Left renal cortex interstitium (tissue), 4 donors: Measurements from ENCODE around the gene CACNA1C. TPM values are rescaled to one million over a fixed set of nuclear protein-coding genes. Genes with fewer than 3 reads are reported as not detected.

Experiments used
- DNase-seq, 4 donors: peaks; one replicate each; pipeline ENCODE4 v3.0.0-alpha.2; 2013; ENCODE audit warnings: low read depth in 4 of 4, low spot score in 2 of 4, missing footprints in 1 of 4
- polyA plus RNA-seq, 4 donors: library from polyadenylated mRNA; unstranded; fragments of 120-200 nt; gene quantifications; one replicate each; pipeline ENCODE4 v1.2.1, GENCODE V29; 2013; ENCODE audit not compliant: insufficient read length in 4 of 4

Gene CACNA1C
- polyA plus RNA-seq, 4 donors = 6.4 to 13.1 (median 8.9) TPM

- DNase-seq = peak in 1 of 4 donors; percentile 56
Measured at GRCh38 chr12:2165021-2165420, 112.2 kb downstream of the CACNA1C start.

DNA sequence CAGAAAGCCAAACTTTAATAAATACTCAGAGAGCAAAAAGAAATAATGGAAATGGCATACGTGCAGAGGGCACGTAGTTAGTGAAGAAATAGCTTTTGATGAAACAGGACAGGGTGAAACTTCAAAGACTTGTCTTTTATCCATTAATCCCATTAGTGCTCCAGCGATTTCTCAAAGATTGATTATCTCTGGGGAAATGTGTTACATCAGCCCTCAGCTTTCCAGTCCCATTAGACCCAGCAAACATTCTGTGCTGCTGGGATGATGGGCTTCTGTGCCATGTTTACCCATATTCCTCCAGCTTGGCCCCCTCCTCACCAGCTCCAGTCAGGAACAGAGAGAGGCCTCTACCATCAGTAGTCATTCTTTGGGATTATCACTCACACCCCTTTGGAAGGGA is 113.1 kb downstream of the CACNA1C start:
- no peak for DNase-seq

DNA sequence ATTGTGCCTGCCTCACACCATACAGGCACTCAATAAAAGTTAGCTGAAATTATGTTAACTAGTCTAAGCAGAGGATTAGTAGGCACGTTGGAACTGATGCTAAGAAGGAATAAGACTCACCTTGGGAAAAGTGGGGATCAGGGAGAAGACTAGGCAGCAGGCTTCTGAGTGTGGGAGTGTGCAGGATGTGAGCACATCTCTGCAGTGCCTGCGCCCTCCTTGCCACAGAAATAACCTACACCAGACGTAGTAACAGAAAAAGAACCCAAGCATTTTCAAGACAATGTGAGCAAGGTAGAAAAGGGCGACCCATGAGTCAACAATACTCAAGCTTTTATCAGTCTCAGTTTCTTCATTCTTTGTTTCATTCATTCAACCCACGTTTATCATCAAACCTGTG is 113.9 kb downstream of the CACNA1C start:
- DNase-seq = no peak

GRCh38 chr12:2167231-2167630 is 114.4 kb downstream of the CACNA1C start:
- DNase-seq = no peak

- no peak for DNase-seq
Measured at GRCh38 chr12:2168808-2169207, 116.0 kb downstream of the CACNA1C start.

GRCh38 chr12:2169489-2169888 is 116.7 kb downstream of the CACNA1C start:
- DNase-seq = no peak

- DNase-seq = no peak
Measured at GRCh38 chr12:2169940-2170339, 117.2 kb downstream of the CACNA1C start.

DNA sequence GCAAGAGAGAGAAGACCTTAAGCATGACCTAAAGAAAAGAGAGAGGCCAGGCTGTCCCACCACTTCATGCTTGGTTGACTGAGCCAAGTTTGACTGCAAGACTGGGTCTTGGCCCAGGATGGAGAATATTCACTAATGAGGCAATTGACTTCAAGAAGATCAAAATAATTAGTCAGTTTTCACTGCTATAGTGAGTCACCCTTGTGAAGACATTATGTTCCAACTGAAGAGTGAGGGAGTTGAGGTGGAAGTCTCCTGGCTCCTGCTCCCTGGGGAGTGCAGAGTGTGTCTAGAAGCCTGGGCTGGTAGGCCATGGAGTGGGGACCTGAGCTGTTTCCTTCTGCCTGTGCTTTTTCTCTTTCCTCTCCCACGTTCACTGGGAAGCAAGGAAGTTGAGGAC is 117.6 kb downstream of the CACNA1C start:
- no peak for DNase-seq

- DNase-seq = no peak
Measured at GRCh38 chr12:2171672-2172426, 119.1 kb downstream of the CACNA1C start.

- DNase-seq = no peak
Measured at GRCh38 chr12:2172491-2173214, 119.9 kb downstream of the CACNA1C start.

GRCh38 chr12:2173971-2174370 is 121.2 kb downstream of the CACNA1C start:
- no peak for DNase-seq

DNA sequence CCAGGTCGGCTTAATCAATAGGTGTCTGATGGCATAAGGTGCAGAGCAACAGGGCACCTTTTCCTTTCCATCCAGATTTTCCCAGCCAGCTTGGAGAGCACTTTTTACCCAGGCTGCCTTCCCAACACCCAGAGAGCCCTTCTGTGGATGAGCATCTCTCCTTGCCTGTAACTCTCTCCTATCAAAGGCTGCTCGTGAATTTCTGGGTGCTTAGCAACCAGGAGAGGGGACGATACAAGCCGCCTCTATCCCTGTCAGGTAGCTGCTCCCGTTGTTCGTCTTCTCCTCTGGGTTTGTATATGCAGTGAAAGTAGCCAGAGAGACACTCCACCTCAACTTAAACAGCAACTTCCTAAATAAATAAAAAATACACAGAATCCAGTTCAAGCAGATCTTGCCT is 124.2 kb downstream of the CACNA1C start:
- DNase-seq = no peak

DNA sequence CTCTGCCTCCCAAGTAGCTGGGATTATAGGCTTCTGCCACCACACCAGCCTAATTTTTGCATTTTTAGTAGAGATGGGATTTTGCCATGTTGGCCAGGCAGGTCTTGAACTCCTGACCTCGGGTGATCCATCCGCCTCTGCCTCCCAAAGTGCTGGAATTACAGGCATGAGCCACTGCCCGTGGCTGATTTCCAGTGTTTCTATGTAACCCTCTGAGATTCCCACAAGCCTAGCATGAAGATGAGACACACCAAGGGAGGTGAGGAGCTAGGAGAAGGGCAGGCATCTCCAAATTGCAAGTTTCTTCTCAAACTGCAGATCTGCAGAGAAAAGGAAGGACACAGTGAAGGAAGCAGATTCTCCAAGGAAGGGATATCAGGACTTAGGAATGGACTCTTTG is 125.0 kb downstream of the CACNA1C start:
- no peak for DNase-seq

GRCh38 chr12:2179058-2179457 is 126.3 kb downstream of the CACNA1C start:
- DNase-seq = no peak

DNA sequence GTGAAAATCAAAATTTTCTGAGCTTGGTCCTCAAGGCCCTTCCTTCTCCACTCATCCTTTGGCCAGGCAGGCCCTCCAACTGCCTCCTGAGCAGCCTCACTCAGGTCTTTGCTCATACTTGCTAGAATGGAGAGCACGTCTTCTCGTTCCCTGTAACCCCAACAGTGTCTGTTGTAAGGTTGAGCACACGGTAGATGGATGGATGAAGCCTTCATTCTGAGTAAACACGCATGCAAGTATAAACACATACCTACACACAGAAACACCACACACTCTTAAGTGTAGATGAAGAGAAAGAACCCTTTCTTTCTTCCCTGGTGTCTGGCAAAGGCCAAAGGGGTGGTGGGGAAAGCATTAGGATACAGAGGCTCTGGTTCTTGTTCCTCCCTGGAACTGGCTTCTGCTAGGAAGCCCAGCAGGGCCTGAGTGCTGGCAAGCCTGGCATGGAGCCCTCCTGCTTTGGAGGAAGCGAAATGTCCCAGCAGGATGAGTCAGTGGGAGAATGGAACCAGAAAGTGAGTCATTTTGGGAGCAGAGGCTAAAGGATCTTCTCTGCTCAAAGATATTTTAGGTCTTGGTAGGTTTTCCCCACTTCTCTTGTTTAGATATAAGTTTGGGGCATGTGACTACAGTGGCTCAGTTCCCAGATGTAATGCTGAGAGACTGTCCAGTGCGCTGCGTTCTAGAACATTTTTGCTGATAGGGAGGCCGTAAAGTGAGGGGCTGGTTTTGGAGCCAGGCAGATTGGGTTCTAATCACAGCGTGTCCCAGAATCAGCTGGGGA is 127.4 kb downstream of the CACNA1C start:
- DNase-seq = no peak

GRCh38 chr12:2180737-2181082 is 127.9 kb downstream of the CACNA1C start:
- no peak for DNase-seq

GRCh38 chr12:2183556-2184541 is 131.1 kb downstream of the CACNA1C start:
- no peak for DNase-seq

GRCh38 chr12:2185751-2186341 is 133.1 kb downstream of the CACNA1C start:
- DNase-seq = no peak

DNA sequence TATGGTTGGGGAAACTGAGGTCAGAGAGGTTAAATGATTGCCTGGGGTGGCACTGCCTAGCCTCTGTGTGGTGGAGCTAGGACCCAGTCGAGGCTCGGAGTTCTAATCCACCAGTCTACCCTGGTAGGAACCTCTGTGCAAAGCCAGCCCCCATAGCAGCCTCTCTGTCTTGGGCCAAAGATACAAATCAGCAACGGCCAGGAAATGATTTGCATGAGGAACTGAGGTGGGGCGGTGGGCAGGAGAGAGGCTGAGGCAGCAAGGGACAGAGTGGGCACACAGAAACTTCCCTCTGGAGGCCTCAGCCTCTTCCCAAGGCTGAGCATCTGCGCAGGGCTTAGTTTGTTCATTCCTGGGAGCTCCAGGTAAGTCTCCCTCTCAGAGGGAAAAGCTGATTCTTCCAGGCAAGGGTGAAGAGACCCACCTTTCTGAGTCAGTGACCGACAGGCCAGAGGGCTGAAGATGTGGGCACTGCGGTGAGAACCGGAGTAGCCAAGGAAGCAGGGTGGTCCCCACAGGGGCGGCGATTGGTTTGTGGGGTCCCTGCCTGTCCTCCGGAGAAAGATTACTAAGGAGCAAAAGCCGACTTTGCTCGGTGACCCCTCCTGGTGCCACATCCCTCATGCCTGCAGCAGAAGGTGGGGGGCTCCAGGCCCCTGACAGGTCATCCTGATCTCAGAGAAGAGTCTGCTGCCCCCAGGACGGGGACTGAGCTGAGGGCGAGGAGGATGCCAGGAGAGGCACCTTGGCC is 134.6 kb downstream of the CACNA1C start:
- DNase-seq = no peak
